Osteoblast (primary cell): Measurements from ENCODE around the gene AIPL1. TPM values are rescaled to one million over a fixed set of nuclear protein-coding genes. Genes with fewer than 3 reads are reported as not detected.

Experiments used
- DNase-seq: peaks from one replicate; pipeline ENCODE4 v3.0.0; 2011; ENCODE audit warnings: low spot score, mixed read lengths; ENCODE audit not compliant: insufficient read length; ENCODE audit errors: missing footprints
- H2AFZ ChIP-seq: 2 replicates; pipeline ENCODE4 v1.6.0; 2011; ENCODE audit warnings: mild to moderate bottlenecking, low read length
- H3K27ac ChIP-seq: 2 replicates; pipeline ENCODE4 v1.5.1; 2011; ENCODE audit warnings: mild to moderate bottlenecking, low read depth, low read length, moderate library complexity
- H3K27me3 ChIP-seq: 2 replicates; pipeline ENCODE4 v1.6.0; 2012; ENCODE audit warnings: mild to moderate bottlenecking, control low read depth, inconsistent platforms, low read length, moderate library complexity; ENCODE audit not compliant: insufficient read depth
- H3K36me3 ChIP-seq: 2 replicates; pipeline ENCODE4 v1.5.1; 2011; ENCODE audit warnings: mild to moderate bottlenecking, low read length, control low read depth, moderate library complexity; ENCODE audit not compliant: insufficient read depth
- H3K4me1 ChIP-seq: 2 replicates; pipeline ENCODE4 v1.5.1; 2011; ENCODE audit warnings: mild to moderate bottlenecking, low read length, control low read depth, moderate library complexity; ENCODE audit not compliant: insufficient read depth
- H3K4me2 ChIP-seq: 2 replicates; pipeline ENCODE4 v1.6.0; 2011; ENCODE audit warnings: mild to moderate bottlenecking, low read length; ENCODE audit not compliant: insufficient read depth
- H3K4me3 ChIP-seq: fragments of 200-600 bp; sonication (generic); 3 replicates; pipeline ENCODE4 v1.5.1; 2012; ENCODE audit warnings: mild to moderate bottlenecking, low read length, inconsistent platforms; ENCODE audit not compliant: insufficient read depth
- H3K79me2 ChIP-seq: 2 replicates; pipeline ENCODE4 v1.6.0; 2012; ENCODE audit warnings: mild to moderate bottlenecking, low read length, control low read depth, inconsistent platforms; ENCODE audit not compliant: insufficient read depth
- H3K9me3 ChIP-seq: 2 replicates; pipeline ENCODE4 v1.5.1; 2011; ENCODE audit warnings: low read depth, low read length, control low read depth
- H4K20me1 ChIP-seq: 2 replicates; pipeline ENCODE4 v1.6.0; 2012; ENCODE audit warnings: mild to moderate bottlenecking, low read length, control low read depth; ENCODE audit not compliant: insufficient read depth
- CTCF ChIP-seq: IDR thresholded peaks from 2 replicates; pipeline ENCODE4 v1.5.1; 2011; ENCODE audit warnings: mild to moderate bottlenecking, low read depth, low read length, moderate library complexity; ENCODE audit errors: extremely low read depth
- total RNA-seq: library from RNA; depleted of rRNA; stranded (reverse); fragments of >200 nt; gene quantifications from 2 replicates; pipeline ENCODE4 v1.2.3, GENCODE V29; 2012

The AIPL1 gene
- total RNA-seq, 1 donor = not detected

- H3K4me2 ChIP-seq = no peak overlapping the region
- H3K36me3 ChIP-seq = no peaks in the 10 kb centered on the region
- H3K9me3 ChIP-seq = no peaks in the 10 kb centered on the region
- H3K27me3 ChIP-seq = no peaks in the 10 kb centered on the region
- no peak overlapping the region for H2AFZ ChIP-seq
- no peaks in the 10 kb centered on the region for H3K4me1 ChIP-seq
- no peak overlapping the region for H3K27ac ChIP-seq
- H3K4me3 ChIP-seq = no peak overlapping the region
- no peaks in the 10 kb centered on the region for H3K79me2 ChIP-seq
- no peak for TF ChIP-seq CTCF
- H4K20me1 ChIP-seq = no peaks in the 10 kb centered on the region
- DNase-seq = peak; percentile 19
These were observed 30.5 kb upstream of the AIPL1 start for GRCh38 chr17:6465206-6466003.

GRCh38 chr17:6464446-6465041 lies 29.6 kb upstream of the AIPL1 start:
- Histone ChIP-seq H3K4me2 (no peak overlapping the region), H3K36me3 (no peaks in the 10 kb centered on the region), H3K27me3 (no peaks in the 10 kb centered on the region), H4K20me1 (no peaks in the 10 kb centered on the region), H3K4me3 (no peak overlapping the region), H3K27ac (no peak overlapping the region), H2AFZ (no peak overlapping the region), H3K79me2 (no peaks in the 10 kb centered on the region), H3K9me3 (no peaks in the 10 kb centered on the region), H3K4me1 (no peaks in the 10 kb centered on the region)
- DNase-seq = peak; percentile 92
- TF ChIP-seq CTCF = no peak

GRCh38 chr17:6463616-6464445 lies 28.9 kb upstream of the AIPL1 start:
- H4K20me1 ChIP-seq = no peaks in the 10 kb centered on the region
- no peak overlapping the region for H3K27ac ChIP-seq
- no peak overlapping the region for H3K4me3 ChIP-seq
- H2AFZ ChIP-seq = no peak overlapping the region
- DNase-seq = peak; percentile 56
- TF ChIP-seq CTCF = no peak
- H3K79me2 ChIP-seq = no peaks in the 10 kb centered on the region
- H3K27me3 ChIP-seq = no peaks in the 10 kb centered on the region
- H3K4me1 ChIP-seq = no peaks in the 10 kb centered on the region
- no peak overlapping the region for H3K4me2 ChIP-seq
- H3K36me3 ChIP-seq = no peaks in the 10 kb centered on the region
- H3K9me3 ChIP-seq = no peaks in the 10 kb centered on the region

GRCh38 chr17:6462692-6463091 lies 27.8 kb upstream of the AIPL1 start:
- Histone ChIP-seq H3K79me2 (no peaks in the 10 kb centered on the region), H3K27me3 (no peaks in the 10 kb centered on the region), H3K9me3 (no peaks in the 10 kb centered on the region), H3K4me2 (no peak overlapping the region), H2AFZ (no peak overlapping the region), H4K20me1 (no peaks in the 10 kb centered on the region), H3K4me3 (no peak overlapping the region), H3K4me1 (no peaks in the 10 kb centered on the region), H3K36me3 (no peaks in the 10 kb centered on the region), H3K27ac (no peak overlapping the region)
- TF ChIP-seq CTCF = no peak
- peak; percentile 90 for DNase-seq
